ENCODE data around the gene CSMD2.

Gene CSMD2

DNA sequence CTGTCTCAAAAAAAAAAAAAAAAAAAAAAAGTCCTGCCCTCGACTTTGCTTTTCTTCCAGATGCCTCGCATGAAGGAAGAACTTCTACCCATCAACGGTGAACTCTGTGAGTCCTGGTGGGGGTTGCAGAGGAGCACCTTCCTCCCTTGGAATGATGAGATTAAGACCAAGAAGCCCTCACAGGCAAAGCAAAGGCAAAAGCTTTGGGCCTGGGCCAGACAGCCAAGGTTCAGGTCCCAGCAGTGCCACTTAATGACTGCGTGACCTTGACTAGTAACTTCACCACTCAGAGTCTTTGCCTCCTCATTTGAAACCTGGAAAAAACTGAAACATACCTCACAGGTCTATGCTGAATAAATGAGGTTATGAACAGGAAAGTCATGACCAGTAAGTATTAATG lies 637.1 kb downstream of the CSMD2 start:
- DNase-seq (ENCODE audit: low read depth), result no peak
- no peak for TF ChIP-seq CTCF (IDR thresholded peaks at IDR 0.05; ENCODE audit: low read depth, low read length, missing control alignments)
- no peak overlapping the region for H3K4me3 ChIP-seq (ENCODE audit: low read depth, low read length)

- DNase-seq (ENCODE audit: low read depth), result no peak
- TF ChIP-seq CTCF (IDR thresholded peaks at IDR 0.05; ENCODE audit: low read depth, low read length, missing control alignments), result no peak
- no peak overlapping the region for H3K4me3 ChIP-seq (ENCODE audit: low read depth, low read length)
These were observed 640.4 kb downstream of the CSMD2 start for GRCh38 chr1:33524586-33524985.

DNA sequence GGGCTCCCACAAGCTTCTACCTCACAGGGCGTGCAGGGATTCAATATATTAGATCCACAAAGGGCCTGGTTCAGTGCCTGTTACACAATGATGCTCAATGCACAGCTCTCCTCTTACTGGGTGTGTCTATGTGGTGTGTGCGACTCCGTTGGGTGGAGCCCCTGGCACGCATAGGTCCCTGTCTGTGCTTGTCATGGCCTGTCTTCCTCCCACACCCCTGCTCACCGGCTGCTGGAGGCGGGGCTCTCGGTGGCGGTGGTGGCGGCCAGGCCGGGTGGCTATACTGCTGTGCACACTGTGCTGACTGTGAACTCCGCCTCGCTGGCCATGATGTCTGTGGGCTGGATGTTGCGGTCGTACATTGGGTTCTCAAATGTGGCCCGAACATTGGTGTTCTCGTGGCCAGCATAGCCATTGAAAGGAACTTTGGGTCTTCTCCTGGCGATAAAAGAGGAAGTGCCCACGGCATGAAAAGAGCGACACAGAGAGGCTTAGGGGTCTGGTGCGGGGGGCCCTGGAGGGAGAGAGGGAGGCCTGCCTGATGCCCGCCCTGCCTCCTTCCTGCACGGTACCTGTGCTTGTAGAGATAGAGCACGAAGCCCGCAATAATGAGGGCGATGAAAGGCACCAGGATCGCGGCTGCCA lies 645.7 kb downstream of the CSMD2 start:
- no peak for DNase-seq (ENCODE audit: low read depth)
- no peak for TF ChIP-seq CTCF (IDR thresholded peaks at IDR 0.05; ENCODE audit: low read depth, low read length, missing control alignments)

GRCh38 chr1:33517596-33518250 lies 647.3 kb downstream of the CSMD2 start:
- no peak for DNase-seq (ENCODE audit: low read depth)
- TF ChIP-seq CTCF (IDR thresholded peaks at IDR 0.05; ENCODE audit: low read depth, low read length, missing control alignments), result no peak
- H3K4me3 ChIP-seq (ENCODE audit: low read depth, low read length), result no peak overlapping the region

More for the DNA sequence above, 645.7 kb downstream of the CSMD2 start:
- H3K4me3 ChIP-seq (ENCODE audit: low read depth, low read length), result no peak overlapping the region

- no peak for TF ChIP-seq CTCF (IDR thresholded peaks at IDR 0.05; ENCODE audit: low read depth, low read length, missing control alignments)
- no peak overlapping the region for H3K4me3 ChIP-seq (ENCODE audit: low read depth, low read length)
These were observed 648.0 kb downstream of the CSMD2 start for GRCh38 chr1:33516891-33517567.

DNA sequence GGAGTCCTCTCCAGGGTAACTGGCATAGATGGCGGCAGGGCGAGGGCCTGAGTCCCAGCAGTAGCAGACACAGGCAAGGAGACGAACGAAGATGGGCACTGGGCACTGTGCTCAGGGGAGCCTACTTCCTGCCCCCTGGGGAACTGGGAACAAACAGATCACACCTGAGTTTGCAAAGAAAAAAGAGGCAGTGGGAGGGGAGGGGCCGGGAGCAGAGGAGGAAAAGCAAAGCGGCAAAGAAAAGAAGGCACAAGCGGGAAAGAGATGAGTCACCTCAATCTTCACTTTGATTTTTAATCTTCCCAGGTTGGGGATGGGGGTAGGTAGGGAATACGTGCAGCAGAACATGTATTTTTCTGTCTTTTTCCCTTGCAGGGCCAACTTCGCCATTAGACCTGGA lies 648.6 kb downstream of the CSMD2 start:
- H3K4me3 ChIP-seq (ENCODE audit: low read depth, low read length), result no peak overlapping the region
- no peak for TF ChIP-seq CTCF (IDR thresholded peaks at IDR 0.05; ENCODE audit: low read depth, low read length, missing control alignments)
- DNase-seq (ENCODE audit: low read depth), result no peak

More at GRCh38 chr1:33516891-33517567, 648.0 kb downstream of the CSMD2 start:
- DNase-seq (ENCODE audit: low read depth), result no peak
